GM12892 (cell line): Measurements from ENCODE around the gene CIC.

ENCODE experiments used
- DNase-seq: peaks from one replicate; pipeline ENCODE4 v3.0.0; 2011; ENCODE audit not compliant: insufficient read length
- FAIRE-seq: peaks from 2 replicates; lab custom pipeline; 2011; peaks lifted over from hg19 to GRCh38; lab: Jason Lieb, UNC
- POLR2A ChIP-seq: IDR thresholded peaks from 2 replicates; pipeline ENCODE4 v1.6.1; 2011; ENCODE audit warnings: low read depth, low read length, control low read depth
- POLR2AphosphoS5 ChIP-seq: IDR thresholded peaks from 2 replicates; pipeline ENCODE4 v1.6.1; 2011; ENCODE audit warnings: low read depth, low read length, control low read depth
- TAF1 ChIP-seq: IDR thresholded peaks from 2 replicates; pipeline ENCODE4 v1.6.1; 2011; ENCODE audit warnings: low read depth, mild to moderate bottlenecking, control low read depth, low read length, borderline replicate concordance

Gene CIC

GRCh38 chr19:42288387-42288786, 19.3 kb downstream of the CIC start:
- no peak for DNase-seq
- no peak for FAIRE-seq
- no peak for TF ChIP-seq POLR2A

- FAIRE-seq: no peak
- DNase-seq: no peak
- TF ChIP-seq TAF1 (no peak), POLR2A (no peak), POLR2AphosphoS5 (no peak)
Observed at GRCh38 chr19:42288881-42289555, 20.0 kb downstream of the CIC start.

GRCh38 chr19:42289556-42290041, 20.5 kb downstream of the CIC start:
- DNase-seq: no peak
- FAIRE-seq: no peak
- TF ChIP-seq TAF1: no peak
- TF ChIP-seq POLR2A: no peak
- TF ChIP-seq POLR2AphosphoS5: no peak

GRCh38 chr19:42290136-42290522, 21.1 kb downstream of the CIC start:
- FAIRE-seq (no peak), DNase-seq (no peak)
- TF ChIP-seq POLR2A: no peak
- no peak for TF ChIP-seq TAF1
- no peak for TF ChIP-seq POLR2AphosphoS5

- peak; percentile 72 for DNase-seq
- FAIRE-seq: peak; percentile 44
- TF ChIP-seq POLR2AphosphoS5: no peak
- no peak for TF ChIP-seq POLR2A
- TF ChIP-seq TAF1: no peak
Observed at GRCh38 chr19:42290523-42291434, 21.7 kb downstream of the CIC start.

GRCh38 chr19:42291435-42291810, 22.4 kb downstream of the CIC start:
- FAIRE-seq: no peak
- DNase-seq: no peak

GRCh38 chr19:42292042-42292960, 23.2 kb downstream of the CIC start:
- TF ChIP-seq POLR2AphosphoS5: no peak
- TF ChIP-seq TAF1: no peak
- TF ChIP-seq POLR2A: no peak
- DNase-seq: no peak
- FAIRE-seq: no peak

More at GRCh38 chr19:42291435-42291810, 22.4 kb downstream of the CIC start:
- TF ChIP-seq POLR2A: no peak
- TF ChIP-seq POLR2AphosphoS5: no peak
- TF ChIP-seq TAF1: no peak

GRCh38 chr19:42292963-42293362, 23.9 kb downstream of the CIC start:
- TF ChIP-seq POLR2AphosphoS5 (no peak), TAF1 (no peak), POLR2A (no peak)
- no peak for DNase-seq
- no peak for FAIRE-seq

GRCh38 chr19:42293540-42293939, 24.5 kb downstream of the CIC start:
- FAIRE-seq (no peak), DNase-seq (no peak)
- TF ChIP-seq POLR2A: no peak
- no peak for TF ChIP-seq TAF1
- TF ChIP-seq POLR2AphosphoS5: no peak

- DNase-seq (no peak), FAIRE-seq (no peak)
- TF ChIP-seq POLR2A: no peak
- TF ChIP-seq POLR2AphosphoS5: no peak
- TF ChIP-seq TAF1: no peak
Observed at GRCh38 chr19:42293948-42294347, 24.9 kb downstream of the CIC start.

- TF ChIP-seq POLR2AphosphoS5 (no peak), TAF1 (no peak), POLR2A (no peak)
- DNase-seq: no peak
- no peak for FAIRE-seq
Observed at GRCh38 chr19:42294471-42295137, 25.6 kb downstream of the CIC start.
